ENCODE measurements around the gene ADCYAP1R1.

GRCh38 chr7:31047313-31048146 is 4.6 kb upstream of the ADCYAP1R1 start:
- no peak for TF ChIP-seq CTCF (IDR thresholded peaks at IDR 0.05; ENCODE audit: borderline replicate concordance, extremely low read depth, low read length, poor library complexity, severe bottlenecking)
- TF ChIP-seq EZH2 (IDR thresholded peaks at IDR 0.05; ENCODE audit: borderline replicate concordance, low read depth, low read length, severe bottlenecking): no peak
